Caco-2 (cell line): ENCODE measurements around the gene BCL2. TPM values are rescaled to one million over a fixed set of nuclear protein-coding genes. Genes with fewer than 3 reads are reported as not detected.

Experiments used
- BruUV-seq: library from RNA; stranded (reverse); fragments of 400-500 nt; replicated peaks from 2 replicates; lab custom pipeline; 2021; lab: Mats Ljungman, UMichigan
- CTCF ChIA-PET: fragments of 300-600 bp; sonication (Branson Sonifier 250); formaldehyde crosslinking; loops from one replicate; lab custom pipeline; 2022; ENCODE audit warnings: antibody characterized with exemption; lab: Charles Lee
- POLR2A ChIA-PET: fragments of 300-600 bp; sonication (Branson Sonifier 250); formaldehyde crosslinking; loops from one replicate; lab custom pipeline; 2022; ENCODE audit warnings: antibody characterized with exemption; lab: Charles Lee
- DNase-seq, 2 experiments: peaks; one replicate each; pipeline versions ENCODE4 v3.0.0 to v3.0.0-alpha.2; 2020 to 2022
- H3K27me3 ChIP-seq: replicated peaks from 2 replicates; pipeline ENCODE4 v1.6.0; 2011; ENCODE audit warnings: low read length; ENCODE audit not compliant: control insufficient read depth, insufficient read depth
- H3K36me3 ChIP-seq: 2 replicates; pipeline ENCODE4 v1.5.1; 2011; ENCODE audit warnings: low read length; ENCODE audit not compliant: control insufficient read depth, insufficient read depth
- H3K4me1 ChIP-seq: fragments of 250-450 bp; sonication (Bioruptor Pico); 2 replicates; pipeline ENCODE4 v1.5.1; 2020; ENCODE audit warnings: mild to moderate bottlenecking
- H3K4me3 ChIP-seq: 2 replicates; pipeline ENCODE4 v1.5.1; 2011; ENCODE audit warnings: low read depth, mild to moderate bottlenecking, control low read depth, low read length
- H3K9me3 ChIP-seq: fragments of 250-450 bp; sonication (Bioruptor Pico); 2 replicates; pipeline ENCODE4 v1.5.1; 2020; ENCODE audit warnings: mild to moderate bottlenecking, moderate library complexity
- H3K27ac Mint-ChIP-seq: one replicate; pipeline ENCODE4 v1.8.0; 2022; ENCODE audit warnings: mixed read lengths; ENCODE audit not compliant: unreplicated experiment
- H3K27me3 Mint-ChIP-seq: one replicate; pipeline ENCODE4 v1.8.0; 2022; ENCODE audit warnings: mixed read lengths; ENCODE audit not compliant: insufficient read depth, unreplicated experiment
- H3K36me3 Mint-ChIP-seq: one replicate; pipeline ENCODE4 v1.8.0; 2022; ENCODE audit warnings: mild to moderate bottlenecking, mixed read lengths; ENCODE audit not compliant: insufficient read depth, unreplicated experiment
- H3K4me1 Mint-ChIP-seq: one replicate; pipeline ENCODE4 v1.8.0; 2022; ENCODE audit warnings: low read depth, mixed read lengths; ENCODE audit not compliant: unreplicated experiment
- H3K4me3 Mint-ChIP-seq: one replicate; pipeline ENCODE4 v1.8.0; 2022; ENCODE audit warnings: mild to moderate bottlenecking, moderate library complexity, mixed read lengths; ENCODE audit not compliant: unreplicated experiment
- H3K9me3 Mint-ChIP-seq: one replicate; pipeline ENCODE4 v1.8.0; 2022; ENCODE audit warnings: mixed read lengths; ENCODE audit not compliant: unreplicated experiment
- CTCF ChIP-seq, 2 experiments: fragments of 200-600 bp in 1 of 2; IDR thresholded peaks; 1 replicate in 1 of 2; 2 replicates in 1 of 2; pipeline versions ENCODE4 v1.5.1 to v1.8.0; 2011 to 2022; ENCODE audit warnings: antibody characterized with exemption in 1 of 2, control low read depth in 1 of 2, inconsistent platforms in 1 of 2, low read depth in 1 of 2, low read length in 1 of 2, mild to moderate bottlenecking in 1 of 2, moderate library complexity in 1 of 2; ENCODE audit not compliant: insufficient read depth in 1 of 2, severe bottlenecking in 1 of 2, unreplicated experiment in 1 of 2
- intact Hi-C: fragments of 100-400 bp; cut with micrococcal nuclease; formaldehyde crosslinking; loops from one replicate; pipeline ENCODE4 v1.10.0; 2022; ENCODE audit not compliant: unreplicated experiment
- total RNA-seq: library from RNA; stranded (reverse); gene quantifications from 2 replicates; pipeline ENCODE4 v1.2.3, GENCODE V29; 2022

BCL2 gene
- total RNA-seq, 1 experiment from 2014 or later: 6.5 TPM

- Histone ChIP-seq H3K36me3 (no peaks in the 10 kb centered on the region), H3K9me3 (no peaks in the 10 kb centered on the region), H3K4me3 (no peak overlapping the region), H3K27me3 (no peaks in the 10 kb centered on the region), H3K4me1 (peaks cover under 1% of the 10 kb centered on the region; the same call in 1 of the 2 replicates)
- ChIA-PET POLR2A (no interaction called here), CTCF (interaction anchor here (1.0 kb wide), 1 partner anchor 197 kb away, joined by 4 read pairs; no protein-coding TSS in a partner anchor)
- no peaks in the 10 kb centered on the region for H3K27me3 Mint-ChIP-seq
- no peak for DNase-seq
- no peaks in the 10 kb centered on the region for H3K36me3 Mint-ChIP-seq
- intact Hi-C loops: no loop called here
- H3K27ac Mint-ChIP-seq: no peak overlapping the region
- H3K9me3 Mint-ChIP-seq: no peaks in the 10 kb centered on the region
- H3K4me1 Mint-ChIP-seq: no peaks in the 10 kb centered on the region
- no TSS peak for BruUV-seq
- no peak for TF ChIP-seq CTCF (IDR thresholded peaks at IDR 0.05; ENCODE audit: insufficient read depth in 1 of 2, low read depth in 1 of 2, low read length in 1 of 2, severe bottlenecking in 1 of 2, unreplicated experiment in 1 of 2)
- no peak overlapping the region for H3K4me3 Mint-ChIP-seq
These were observed 198.9 kb downstream of the BCL2 start for GRCh38 chr18:63120620-63121019.

GRCh38 chr18:63119647-63120046, 199.9 kb downstream of the BCL2 start:
- Mint-ChIP-seq H3K36me3 (no peaks in the 10 kb centered on the region), H3K27ac (no peak overlapping the region), H3K4me1 (no peaks in the 10 kb centered on the region), H3K27me3 (no peaks in the 10 kb centered on the region), H3K9me3 (no peaks in the 10 kb centered on the region), H3K4me3 (no peak overlapping the region)
- intact Hi-C loops: loop anchor here (1.0 to 5.0 kb wide), 2 partner anchors 92 to 204 kb away; no protein-coding TSS in a partner anchor
- TF ChIP-seq CTCF (IDR thresholded peaks at IDR 0.05; ENCODE audit: insufficient read depth in 1 of 2, low read depth in 1 of 2, low read length in 1 of 2, severe bottlenecking in 1 of 2, unreplicated experiment in 1 of 2): peak; percentile 20 to 52
- Histone ChIP-seq H3K4me1 (no peaks in the 10 kb centered on the region), H3K4me3 (no peak overlapping the region), H3K9me3 (no peaks in the 10 kb centered on the region), H3K27me3 (no peaks in the 10 kb centered on the region), H3K36me3 (no peaks in the 10 kb centered on the region)
- DNase-seq: peak in 1 of 2 experiments; percentile 40
- BruUV-seq: no TSS peak
- ChIA-PET POLR2A (no interaction called here), CTCF (interaction anchor here (0.6 to 1.0 kb wide), 2 partner anchors 32 to 198 kb away, joined by 3 to 4 read pairs; no protein-coding TSS in a partner anchor)

DNA sequence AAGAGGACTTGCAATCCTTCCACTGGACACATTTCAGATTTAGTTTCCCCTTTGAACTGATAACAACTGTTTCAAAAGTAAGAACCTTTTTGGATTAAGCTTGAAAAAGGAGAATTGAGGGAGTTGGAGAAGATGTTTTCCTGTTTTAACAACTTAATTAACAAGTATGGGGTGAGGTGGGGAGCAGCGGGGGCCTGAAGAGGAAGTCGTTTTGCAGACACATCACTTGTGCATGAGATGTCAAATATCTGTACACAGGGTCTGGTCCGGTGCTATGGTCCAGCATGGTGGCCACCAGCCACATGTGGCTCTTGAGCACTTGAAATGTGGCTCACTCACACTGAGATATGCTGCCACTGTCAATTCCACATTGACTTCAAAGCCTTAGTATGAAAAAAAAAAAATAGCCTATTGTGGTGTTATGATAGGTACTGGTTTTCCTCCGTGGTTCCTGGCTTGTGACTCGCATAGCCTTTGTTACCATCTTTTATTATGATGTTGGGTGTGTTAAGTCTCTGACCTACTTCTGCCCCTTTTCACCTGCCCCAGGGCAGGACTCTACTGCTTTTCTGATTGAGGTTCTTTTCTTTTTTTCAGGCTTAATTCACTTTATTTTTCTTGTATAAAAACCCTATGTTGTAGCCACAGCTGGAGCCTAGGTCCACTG, 205.5 kb downstream of the BCL2 start:
- no TSS peak for BruUV-seq
- Mint-ChIP-seq H3K36me3 (no peaks in the 10 kb centered on the region), H3K4me3 (no peak overlapping the region), H3K4me1 (peaks cover 5% of the 10 kb centered on the region), H3K27ac (no peak overlapping the region), H3K9me3 (no peaks in the 10 kb centered on the region), H3K27me3 (no peaks in the 10 kb centered on the region)
- H3K27me3 ChIP-seq: no peaks in the 10 kb centered on the region
- intact Hi-C loops: no loop called here
- H3K9me3 ChIP-seq: no peaks in the 10 kb centered on the region
- TF ChIP-seq CTCF (IDR thresholded peaks at IDR 0.05; ENCODE audit: insufficient read depth in 1 of 2, low read depth in 1 of 2, low read length in 1 of 2, severe bottlenecking in 1 of 2, unreplicated experiment in 1 of 2): no peak
- no peaks in the 10 kb centered on the region for H3K36me3 ChIP-seq
- no peaks in the 10 kb centered on the region for H3K4me1 ChIP-seq
- ChIA-PET CTCF (no interaction called here), POLR2A (no interaction called here)
- no peak overlapping the region for H3K4me3 ChIP-seq
- no peak for DNase-seq
